Stimulated activated CD8-positive, alpha-beta memory T cell treated with anti-CD3 and anti-CD28 coated beads, Interleukin-15, amount 100 ng/mL, for 4 hours (primary cell): ENCODE data around the gene SUSD4.

Experiments used
- DNase-seq, 2 donors: peaks; one replicate each; pipeline ENCODE4 v3.0.0-alpha.2; 2020; ENCODE audit warnings: low read depth in 2 of 2

Gene SUSD4

DNA sequence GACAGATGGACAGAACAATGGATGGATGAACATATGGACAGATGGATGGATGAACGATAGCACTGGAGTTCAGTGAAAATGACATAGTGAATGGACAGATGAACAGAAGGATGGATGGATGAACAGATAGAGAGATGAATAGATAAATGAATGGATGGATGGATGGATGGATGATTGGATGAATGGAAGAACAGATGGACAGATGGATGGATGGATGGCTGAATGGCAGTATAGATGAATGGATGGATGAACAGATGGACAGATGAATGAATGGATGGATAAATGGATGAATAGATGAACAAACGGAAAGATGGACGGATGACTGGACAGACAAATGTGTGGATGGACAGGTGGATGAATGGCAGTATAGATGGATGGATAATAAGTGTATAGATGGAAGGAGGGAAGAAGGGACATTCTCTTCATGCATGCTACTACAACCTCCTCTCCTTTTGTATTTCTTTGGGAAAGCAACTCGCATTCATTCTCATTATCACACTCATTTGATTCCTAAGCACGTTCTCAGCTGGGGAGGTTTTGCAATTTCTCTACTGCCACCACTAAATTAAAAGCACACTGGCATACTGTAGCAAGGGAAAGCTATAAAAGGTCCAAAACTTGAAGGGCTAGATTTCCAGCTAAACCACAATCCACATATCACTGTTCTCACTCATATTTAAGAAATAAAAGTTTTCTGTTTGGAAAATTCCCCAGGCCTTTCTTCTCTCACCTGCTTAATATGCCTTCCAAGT is 34.1 kb downstream of the SUSD4 start:
- no peak for DNase-seq

DNA sequence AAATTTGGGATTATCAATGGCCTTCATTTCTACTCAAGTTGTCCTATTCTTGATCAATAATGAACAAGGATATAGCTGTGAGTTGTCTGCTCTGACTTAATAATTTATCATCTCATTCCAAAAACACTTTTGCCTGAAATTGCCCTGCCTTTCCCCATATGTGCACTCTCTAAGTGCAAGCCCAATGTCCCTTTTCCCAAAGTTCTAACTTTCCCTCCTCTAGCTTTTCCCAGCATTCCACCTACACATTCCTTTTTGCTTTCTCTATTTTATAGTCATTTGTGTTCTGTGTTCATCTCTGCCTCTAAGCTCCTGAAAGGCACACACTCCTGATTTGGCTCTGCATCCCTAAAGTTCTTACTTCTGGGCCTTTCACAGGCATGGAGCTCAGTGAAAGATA is 34.7 kb downstream of the SUSD4 start:
- DNase-seq, result no peak

DNA sequence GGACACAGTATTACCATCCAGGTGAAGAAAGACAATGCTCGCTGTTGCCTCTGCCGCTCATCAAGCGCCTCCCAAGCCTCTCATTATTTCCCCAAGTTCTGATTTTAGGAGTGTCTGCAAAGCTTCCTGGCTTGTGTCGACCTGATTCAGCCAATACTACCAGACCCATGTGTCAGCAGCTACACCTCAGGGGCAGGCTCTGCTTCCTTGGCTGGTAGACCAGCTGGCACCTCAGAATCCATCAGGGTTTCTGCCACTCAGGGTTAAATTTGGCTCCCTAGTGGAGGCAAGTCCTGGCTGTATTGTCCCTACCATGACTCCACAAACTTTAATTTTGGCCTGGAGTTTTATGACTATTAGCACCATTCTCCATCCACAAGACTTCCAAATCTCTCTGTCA is 35.4 kb downstream of the SUSD4 start:
- DNase-seq, result no peak

DNA sequence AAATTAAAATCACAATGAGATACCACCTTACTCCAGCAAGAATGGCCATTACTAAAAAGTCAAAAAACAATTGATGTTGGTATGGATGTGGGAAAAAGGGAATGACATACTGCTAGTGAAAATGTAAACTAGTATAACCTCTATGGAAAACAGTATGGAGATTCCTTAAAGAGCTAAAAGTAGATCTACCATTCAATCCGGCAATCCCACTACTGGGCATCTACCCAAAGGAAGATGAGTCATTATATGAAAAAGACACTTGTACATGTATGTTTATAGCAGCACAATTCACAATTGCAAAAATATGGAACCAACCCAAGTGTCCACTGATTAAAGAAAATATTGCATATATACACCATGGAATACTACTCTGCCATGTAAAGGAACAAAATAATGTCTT is 37.2 kb downstream of the SUSD4 start:
- DNase-seq, result no peak

DNA sequence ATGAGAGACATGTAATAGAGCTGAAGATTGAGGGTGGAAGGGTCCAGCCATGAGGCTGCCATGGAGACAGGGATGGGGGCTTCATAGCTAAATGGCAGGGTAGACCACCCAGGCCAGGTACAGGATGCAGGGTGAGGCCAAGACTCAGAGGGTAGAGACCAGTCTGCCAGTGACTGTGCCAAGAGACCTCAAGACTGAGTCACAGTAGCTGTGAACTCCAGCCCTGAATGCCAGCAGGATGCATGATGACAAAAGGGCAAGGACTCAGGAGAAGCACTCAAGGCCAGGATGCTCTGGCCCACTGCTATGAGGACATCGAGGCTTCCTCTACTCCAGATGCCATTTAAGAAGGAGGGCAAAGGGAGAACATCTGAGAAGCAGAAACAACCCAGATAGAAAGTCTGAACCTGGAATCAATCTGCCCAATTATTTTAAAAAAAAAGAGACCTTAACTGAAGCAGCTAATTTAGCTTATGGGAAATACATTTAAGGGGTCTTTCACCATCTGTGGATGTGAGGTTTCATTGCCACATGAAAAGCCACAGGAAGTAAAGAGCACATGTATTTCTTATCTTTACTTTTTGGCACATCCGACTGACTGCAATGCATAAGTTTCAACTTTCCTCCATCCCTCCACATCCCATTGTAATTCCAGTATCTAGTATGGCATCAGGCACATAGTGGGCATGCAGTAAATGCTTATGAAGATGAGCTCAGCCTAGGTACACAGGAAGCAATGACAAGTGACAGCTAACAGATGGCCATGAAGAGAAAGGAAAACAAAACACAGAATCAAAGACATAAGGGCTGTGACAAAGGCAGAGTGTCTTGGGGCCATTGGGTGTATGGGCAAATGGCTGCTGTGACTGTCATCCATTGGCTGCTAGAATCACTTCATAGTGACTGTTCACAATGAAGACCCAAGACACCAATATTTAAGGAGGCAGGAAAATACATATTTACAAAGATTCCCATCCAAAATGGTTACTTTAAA is 40.2 kb downstream of the SUSD4 start:
- DNase-seq, result no peak

DNA sequence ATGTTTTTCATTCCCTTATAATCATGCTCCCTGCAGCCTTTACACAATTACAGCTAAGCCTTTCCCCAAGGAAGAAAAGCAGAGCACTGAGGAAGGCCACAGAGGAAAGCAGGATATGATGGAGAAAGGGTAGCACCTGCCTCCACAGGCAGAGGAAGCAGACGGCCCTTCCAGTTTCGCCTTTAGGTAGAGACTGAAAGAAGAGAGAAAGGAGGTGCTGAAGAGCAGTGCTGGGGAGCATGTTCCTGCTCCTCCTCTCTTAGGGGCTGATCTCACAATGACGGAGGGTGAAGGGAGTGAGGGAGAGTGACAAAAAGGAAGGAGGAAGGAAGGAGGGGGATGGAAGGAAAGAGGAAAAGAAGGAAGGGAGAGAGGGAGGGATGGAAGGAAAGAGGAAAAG is 41.1 kb downstream of the SUSD4 start:
- DNase-seq, result no peak

DNA sequence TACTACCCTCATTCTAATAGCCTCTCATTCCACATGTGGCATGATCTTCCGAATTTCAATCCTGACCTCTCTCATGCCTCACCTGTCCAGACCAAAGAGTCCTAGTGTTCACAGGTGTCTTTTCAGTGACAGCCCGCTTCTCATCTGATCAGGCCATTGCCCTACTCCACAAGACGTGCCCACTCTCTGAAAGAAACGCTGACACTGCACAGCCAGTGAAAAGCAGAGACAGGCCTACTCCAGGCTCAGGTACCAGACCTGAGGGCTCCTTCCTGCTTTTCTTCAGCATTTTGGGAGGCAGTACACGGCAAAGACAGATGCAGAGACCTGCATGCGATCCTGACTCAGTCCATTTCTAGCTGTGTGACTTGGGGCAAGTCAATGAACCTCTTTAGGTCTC is 43.0 kb downstream of the SUSD4 start:
- no peak for DNase-seq

DNA sequence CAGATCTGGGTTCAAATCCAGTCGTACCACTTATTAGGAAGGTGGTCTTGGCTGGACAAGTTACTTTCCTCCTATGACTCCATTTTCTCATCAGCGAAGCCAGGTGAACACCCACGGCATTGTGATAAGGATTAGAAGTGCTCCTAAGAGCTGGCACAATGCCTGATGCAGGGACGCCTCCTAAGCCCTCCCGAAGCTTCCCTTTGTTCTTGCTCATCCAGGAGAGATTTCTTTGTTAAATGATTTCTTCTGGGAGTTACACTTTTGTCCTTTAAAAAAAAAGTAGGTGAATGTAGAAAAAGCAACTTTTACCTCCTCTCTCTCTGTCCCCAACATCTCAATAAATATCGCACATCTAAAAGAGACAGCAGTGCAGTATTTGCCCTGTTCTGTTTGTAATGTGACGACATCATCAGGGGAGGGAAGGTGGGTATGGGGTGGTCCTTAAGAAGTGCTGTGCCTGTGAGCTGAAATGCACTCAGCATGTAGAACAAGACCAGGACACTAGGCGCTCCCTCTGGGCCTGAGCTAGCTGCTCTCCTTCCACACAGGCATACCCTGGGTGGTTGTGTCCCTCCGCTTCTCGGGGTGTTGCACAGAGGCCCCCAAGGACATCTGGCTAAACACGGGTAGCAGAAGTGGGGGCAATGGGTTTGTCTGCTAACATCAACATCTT is 43.9 kb downstream of the SUSD4 start:
- DNase-seq, result no peak

DNA sequence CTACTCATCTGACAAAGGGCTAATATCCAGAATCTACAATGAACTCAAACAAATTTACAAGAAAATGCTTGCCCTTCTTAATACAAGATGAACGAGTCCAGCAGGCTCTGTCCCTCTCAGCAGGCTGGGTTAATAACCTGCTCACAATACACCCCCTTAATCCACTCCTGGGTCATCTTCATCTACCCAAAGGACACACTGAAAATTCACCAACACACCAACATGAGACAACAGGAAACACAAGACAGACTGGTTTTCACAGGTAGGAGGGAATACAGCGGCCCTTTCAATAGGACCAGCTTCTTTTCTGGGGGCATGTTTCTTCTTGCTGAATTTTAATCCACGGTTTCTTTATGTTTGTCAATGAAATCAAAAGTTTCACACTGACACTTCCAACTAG is 44.6 kb downstream of the SUSD4 start:
- no peak for DNase-seq

DNA sequence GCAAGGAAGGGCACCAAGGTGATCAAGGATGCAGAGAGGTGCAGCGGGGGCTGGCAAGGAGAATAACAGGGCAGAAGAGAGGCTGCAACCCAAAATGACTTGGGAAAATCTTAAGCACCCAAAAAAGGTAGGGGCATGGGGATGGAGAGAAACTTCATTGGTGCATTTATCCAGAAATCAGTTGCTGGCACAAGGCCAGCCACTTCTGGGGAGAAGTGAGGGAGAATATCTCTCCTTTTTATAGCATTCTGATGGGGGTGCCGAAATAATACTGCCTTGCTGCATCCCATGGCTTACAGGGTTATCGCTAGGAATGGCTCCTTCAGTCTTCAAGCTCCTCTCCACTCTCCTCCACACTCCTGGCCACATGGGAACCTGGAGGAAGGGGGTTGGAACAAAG is 47.9 kb downstream of the SUSD4 start:
- DNase-seq, result no peak

DNA sequence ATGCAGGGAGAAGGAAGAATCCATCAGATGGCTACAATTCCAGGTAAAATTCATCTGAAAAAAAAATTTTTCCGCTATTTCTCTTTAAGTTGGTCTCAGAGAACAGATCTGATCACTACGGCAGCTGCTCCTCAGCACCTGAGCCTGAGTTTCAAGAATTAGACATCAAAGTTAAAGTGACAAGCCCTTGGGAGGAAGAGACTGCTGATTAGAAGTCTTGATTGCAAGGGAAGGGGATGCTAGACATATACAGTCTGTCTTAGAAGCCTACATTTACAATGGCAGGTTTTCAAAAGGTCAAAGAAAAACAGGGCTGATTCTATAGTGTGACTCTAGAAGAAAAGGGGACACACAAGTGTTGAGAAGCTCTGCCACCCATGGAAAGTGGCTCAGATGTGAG is 48.3 kb downstream of the SUSD4 start:
- no peak for DNase-seq

DNA sequence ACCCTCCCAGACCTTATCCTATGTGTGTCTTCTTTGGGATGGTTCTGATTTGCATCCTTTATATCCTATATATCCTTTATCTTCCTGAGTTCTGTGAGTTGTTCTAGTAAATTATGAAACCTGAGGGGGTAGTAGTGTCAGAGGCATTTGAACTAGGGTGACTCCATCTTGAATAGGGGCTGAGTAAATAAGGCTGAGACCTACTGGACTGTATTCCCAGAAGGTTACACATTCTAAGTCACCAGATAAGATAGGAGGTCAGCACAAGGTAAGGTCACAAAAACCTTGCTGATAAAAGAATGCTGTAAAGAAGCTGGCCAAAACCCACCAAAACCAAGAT is 50.6 kb downstream of the SUSD4 start:
- no peak for DNase-seq

DNA sequence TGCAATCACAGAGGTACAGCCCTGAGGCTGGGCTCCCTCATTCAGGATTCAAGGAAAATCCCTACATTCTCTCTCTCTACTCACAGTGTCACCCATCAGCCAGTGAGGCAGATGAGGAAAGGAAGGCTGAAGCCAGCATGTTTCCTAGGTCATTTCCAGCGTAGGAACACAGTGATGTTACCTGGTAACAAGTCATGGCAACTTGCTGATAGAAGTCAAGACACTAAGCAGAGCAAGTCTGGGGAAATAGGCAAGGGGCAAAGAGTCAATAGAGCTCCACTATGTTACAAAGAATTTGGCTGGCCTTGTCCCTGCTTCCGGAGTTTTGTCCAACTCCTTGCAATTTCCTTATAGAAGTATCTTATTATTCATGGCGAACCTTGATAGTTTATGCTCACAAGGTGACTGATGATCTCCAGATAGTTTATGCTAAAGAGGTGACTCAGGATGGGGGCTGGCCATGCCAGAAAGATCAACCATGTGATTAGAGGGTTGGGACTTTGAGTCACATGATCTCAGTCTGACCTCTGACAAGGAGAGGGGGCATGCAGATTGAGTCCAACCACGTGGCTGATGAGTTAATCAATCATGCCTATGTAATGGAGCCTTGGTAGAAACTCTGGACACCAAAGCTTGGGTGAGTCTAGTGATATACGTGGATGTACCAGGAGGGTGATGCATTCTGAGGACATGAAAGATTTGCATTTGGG is 51.1 kb downstream of the SUSD4 start:
- DNase-seq, result no peak

DNA sequence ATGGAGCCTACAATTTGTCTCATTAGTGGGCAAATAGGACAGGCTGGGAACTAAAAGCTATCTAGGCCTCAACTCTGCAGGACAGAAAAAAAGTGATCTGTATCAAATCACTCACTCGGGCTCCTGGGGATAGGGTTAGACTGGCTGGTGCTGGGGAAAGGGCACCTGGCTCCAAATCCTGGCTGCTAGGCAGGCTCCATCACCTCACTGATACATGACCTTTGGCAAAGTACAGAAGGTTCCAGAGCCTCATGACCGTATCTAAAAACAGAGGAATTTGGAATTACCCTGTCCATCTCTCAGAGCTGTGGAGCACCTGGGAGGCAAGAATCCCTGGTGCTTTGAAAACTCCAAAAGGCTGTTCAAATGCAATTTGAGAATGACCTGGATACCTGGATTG is 51.7 kb downstream of the SUSD4 start:
- DNase-seq, result no peak

DNA sequence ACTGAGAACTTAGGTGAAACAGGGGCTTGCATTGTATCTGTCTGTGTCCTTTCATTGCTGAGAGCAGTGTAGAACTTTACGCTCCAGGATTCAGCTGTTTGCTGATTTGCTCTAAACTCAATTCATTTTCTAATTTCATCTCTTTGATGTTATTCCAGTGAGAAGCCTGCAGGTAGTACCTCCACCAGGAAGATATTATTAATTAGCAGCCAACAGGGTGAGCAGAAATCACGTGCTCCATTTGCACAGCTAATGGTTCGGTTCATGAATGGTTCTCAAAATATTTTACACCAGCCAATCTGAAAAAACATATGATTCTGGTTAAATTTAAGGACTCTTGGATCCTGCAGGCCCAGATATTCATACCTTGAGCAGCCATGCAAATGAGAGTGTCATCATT is 52.1 kb downstream of the SUSD4 start:
- no peak for DNase-seq

DNA sequence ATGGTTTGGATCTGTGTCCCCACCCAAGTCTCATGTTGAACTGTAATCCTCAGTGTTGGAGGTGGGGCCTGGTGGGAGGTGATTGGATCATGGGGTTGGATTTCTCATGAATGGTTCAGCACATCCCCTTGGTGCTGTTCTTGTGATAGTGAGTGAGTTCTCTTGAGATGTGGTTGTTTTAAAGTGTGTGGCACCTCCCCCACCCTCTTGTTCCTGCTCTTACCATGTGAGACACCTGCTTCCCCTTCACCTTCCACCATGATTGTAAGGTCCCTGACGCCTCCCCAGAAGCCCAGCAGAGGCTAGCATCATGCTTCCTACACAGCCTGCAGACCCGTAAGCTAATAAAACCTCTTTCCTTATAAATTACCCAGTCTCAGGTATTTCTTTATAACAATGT is 55.8 kb downstream of the SUSD4 start:
- DNase-seq, result no peak

DNA sequence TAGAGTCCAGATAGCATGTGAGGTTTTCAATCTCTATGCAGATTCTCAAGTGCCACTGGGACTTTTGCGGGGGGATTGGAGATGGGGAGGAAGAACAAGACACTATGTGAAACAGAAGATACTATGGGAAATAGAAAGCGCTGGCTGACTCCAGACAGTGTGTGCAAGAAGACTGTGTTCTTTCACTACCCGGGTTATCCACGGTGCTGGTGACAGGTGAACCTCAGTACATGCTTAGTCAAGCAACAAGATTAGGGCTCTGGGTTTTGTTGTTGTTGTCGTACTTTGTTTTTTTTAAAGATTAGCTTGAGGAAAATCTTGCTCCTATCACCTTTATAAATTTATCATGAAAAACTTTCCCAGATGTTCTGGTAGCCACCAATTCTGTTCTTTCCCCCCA is 56.4 kb downstream of the SUSD4 start:
- no peak for DNase-seq

DNA sequence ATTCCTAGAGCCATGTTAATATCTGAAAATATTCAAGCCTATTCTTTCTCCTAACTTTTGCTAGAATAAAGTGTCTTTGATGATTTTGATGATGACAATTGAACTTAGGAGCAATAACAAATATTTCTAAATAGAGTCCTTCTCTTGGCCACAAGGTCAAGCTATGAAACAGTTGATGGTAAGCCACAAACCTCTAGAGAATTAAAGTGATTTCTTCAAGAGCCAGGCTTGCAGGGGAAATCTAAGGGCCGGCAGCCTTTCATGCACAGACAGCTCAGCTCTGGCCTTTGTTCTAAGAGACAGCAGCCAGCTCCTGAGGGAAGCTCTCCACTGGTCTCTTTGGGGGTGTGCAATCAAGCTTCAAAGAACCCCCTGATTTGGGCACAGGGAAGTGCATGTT is 59.0 kb downstream of the SUSD4 start:
- no peak for DNase-seq

DNA sequence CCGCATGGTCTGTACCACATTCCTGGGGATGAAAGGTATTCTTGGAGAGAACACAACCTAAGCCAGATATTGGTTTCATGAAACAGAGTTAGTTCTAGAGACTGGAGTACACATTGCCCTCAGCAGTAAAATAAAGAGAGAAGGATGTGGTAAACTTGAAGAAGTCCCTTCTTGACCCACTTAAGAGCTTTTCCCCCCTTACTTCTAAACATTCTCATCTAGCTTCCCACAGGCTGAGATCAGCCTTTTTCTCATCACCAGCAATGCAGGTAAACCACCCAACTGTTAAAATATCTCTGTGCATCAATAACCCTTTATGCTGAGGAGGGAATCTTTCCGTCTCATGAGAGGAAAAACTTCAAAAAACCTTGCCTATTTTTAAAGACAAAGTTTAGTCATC is 62.6 kb downstream of the SUSD4 start:
- DNase-seq, result no peak

DNA sequence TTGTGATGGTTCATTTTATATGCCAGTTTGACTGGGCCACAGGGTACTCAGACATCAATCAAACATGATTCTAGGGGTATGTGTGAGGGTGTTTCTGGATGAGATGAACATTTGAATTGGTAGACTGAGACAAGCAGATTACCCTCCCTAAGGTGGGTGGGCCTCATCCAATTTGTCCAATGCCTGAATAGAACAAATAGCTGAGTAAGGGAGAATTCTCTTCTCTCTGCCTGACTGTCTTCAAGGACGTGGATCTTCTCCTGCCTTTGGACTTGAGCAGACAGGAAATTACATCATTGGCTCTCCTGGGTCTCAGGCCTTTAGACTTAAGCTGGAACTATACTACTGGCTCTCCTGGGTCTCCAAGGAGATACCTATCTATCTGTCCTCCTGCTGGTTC is 64.4 kb downstream of the SUSD4 start:
- DNase-seq, result no peak

DNA sequence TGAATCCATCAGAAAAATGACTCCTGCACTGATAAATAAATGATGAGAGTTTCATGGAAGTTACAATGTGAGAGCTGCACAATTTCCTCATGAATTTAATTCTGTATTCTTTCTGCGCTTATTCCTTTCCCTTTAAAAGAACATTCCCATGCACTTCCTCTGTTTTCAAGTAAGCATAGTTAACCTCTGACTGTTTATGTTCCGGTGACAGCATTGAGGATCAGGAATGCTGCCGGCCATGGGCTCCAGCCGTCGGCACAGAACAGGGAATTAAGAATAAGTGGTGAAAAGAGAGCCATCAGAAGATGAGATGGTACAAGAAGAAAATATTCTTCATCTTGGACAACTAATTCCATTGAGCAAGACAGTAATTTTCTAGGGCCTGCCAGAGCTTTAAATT is 65.3 kb downstream of the SUSD4 start:
- DNase-seq, result no peak

DNA sequence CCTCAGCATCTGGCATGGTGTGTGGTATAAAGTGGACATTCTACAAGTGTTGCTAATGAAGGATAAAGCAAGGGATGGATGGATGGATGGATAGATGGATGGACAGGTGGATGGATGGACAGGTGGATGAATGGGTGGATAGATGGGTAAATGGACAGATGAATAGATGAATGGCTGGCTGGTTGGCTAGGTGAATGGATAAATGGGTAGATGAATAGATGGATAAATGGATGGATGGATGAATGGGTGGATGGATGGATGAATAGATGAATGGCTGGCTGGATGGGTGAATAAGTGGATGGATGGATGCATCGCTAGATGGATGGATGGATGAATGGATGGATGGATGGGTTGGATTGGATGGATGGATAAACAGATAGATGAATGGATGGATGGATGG is 66.2 kb downstream of the SUSD4 start:
- DNase-seq, result no peak
